HG02938 (cell line): Measurements from ENCODE around the gene SLC9A4.

ENCODE experiments used
- ATAC-seq: cut with Tn5 transposase; IDR thresholded peaks from one replicate; pipeline ENCODE4 v1.9.1; 2021; ENCODE audit warnings: mild to moderate bottlenecking, moderate library complexity; ENCODE audit not compliant: unreplicated experiment

SLC9A4 gene

GRCh38 chr2:102473020-102473419 is at the start of gene SLC9A4:
SLC9A4 (plus strand) TSS chr2:102473226; CDS start chr2:102473760, 534 bp downstream.
- ATAC-seq, result peak; percentile 62

- ATAC-seq, result no peak
Measured at GRCh38 chr2:102423368-102423767, 49.7 kb upstream of the SLC9A4 start.

DNA sequence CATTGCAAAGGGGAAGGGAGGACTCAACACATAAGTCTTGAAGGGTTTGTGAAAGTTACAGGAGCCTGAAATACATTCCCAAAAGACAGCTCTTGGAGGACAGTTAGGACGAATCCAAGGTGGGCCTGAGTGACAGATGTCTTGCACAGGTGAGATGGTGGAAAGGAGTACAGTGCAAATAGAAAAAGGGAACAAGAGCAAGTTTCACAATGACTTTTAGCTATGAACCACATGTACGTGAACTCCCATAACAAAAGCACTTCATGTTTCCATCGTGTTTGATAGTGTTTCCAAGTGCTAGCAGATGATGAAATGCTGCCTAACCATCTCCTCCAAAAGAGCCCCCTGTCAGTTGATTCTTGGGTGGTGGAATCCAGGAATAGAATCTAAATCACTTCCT is 48.3 kb upstream of the SLC9A4 start:
- peak; percentile 93 for ATAC-seq

GRCh38 chr2:102425441-102426132 is 47.4 kb upstream of the SLC9A4 start:
- ATAC-seq, result no peak

DNA sequence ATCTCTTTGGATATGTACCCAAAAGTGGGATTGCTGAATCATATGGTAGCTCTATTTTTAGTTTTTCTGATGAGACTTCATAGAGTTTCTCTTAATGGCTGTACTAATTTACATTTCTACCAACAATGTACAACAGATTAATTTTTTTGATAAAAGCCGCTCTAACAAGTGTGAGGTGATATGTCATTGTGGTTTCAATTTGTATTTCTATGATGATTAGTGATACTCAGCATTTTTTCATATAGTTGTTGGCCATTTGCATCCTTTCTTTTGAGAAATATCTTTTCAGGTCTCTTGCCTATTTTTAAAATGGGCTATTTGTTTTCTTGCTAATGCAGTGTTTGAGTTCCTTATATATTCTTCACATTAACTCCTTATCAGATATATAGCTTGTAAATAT is 45.8 kb upstream of the SLC9A4 start:
- no peak for ATAC-seq

DNA sequence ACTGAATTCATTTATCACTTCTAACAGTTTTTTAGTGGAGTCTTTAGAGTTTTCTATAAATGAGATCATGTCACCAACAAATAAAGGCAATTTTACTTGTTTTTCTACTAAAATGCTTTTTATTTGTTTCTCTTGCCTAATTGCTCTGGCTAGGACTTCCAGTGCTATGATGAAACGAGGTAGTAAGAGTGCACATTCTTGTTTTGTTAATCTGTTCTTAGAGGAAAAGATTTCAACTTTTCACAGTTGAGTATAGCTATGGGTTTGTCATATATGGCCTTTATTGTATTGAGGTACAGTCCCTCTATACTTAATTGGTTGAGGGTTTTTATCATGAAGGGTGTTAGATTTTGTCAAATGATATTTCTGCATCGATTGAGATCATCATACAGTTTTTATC is 44.5 kb upstream of the SLC9A4 start:
- ATAC-seq, result no peak

DNA sequence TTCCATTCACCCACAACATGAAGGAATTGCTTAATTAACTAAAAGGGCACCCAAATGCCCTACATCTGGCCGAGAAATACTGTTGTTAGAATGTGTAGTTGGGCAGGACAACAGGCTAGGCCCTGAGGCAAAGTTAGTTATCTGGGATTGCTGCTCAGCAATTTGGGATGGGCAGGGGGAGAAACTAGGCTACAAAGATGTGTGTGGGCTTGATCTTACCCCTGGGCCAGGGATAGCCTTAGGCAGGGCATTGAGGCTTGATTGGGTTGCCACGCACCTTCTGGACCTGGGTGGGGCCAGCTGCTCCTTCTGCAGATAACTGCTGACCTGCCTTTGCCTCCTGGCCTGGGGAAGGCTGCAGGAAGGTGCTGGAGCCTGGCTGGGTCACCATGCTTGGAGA is 40.6 kb upstream of the SLC9A4 start:
- no peak for ATAC-seq

DNA sequence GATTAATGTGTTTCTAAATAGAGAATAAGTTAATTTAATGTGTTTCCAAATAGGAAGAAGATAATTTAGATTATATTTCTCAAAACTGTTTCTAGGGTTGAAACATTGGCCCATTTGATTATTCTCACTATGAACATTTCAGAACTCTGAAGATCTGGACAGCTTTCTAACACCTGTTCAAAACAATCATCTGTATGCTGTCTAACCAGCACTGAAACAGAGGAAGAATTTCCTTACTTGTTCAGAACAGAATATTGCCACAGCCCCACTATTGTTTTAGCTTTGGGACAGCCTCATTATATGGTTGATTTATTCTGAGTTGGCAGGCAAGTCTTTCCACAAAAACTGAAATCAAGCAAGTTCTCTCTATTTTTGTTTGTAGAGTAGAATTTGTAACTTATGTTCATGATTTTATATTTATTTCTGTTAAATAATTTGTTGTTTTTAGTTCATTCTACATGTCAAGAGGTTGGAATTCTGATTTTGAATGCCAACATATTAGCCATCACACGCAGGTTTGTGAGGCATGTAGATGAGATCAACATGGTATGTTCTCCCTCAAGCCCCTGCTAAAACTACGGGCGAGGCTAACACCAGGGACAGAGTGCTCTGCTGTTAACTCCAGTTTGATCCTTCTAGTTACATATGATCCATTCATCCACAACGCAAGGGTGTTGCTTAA is 38.9 kb upstream of the SLC9A4 start:
- no peak for ATAC-seq

- peak; percentile 82 for ATAC-seq
Measured at GRCh38 chr2:102434655-102435381, 38.2 kb upstream of the SLC9A4 start.

DNA sequence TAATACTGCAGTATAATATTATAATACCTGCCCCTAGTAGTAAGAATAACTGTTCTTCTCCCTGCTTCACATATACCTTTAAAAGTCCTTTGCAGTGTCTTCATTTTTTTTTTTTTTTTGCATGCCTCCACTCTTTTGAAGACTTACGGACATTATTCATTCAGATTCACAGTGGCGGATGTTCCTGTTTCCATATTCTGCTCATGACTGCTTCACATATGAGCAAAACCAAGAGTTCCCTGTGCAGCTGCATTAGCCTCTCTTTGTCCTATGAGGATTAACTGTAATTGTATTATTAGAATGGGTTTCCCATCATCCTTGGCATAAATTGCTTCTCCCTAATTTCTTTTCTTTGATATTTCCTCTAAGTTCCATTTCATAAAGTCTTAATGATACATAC is 37.3 kb upstream of the SLC9A4 start:
- ATAC-seq, result no peak

- no peak for ATAC-seq
Measured at GRCh38 chr2:102436323-102436722, 36.7 kb upstream of the SLC9A4 start.

GRCh38 chr2:102437122-102437521 is 35.9 kb upstream of the SLC9A4 start:
- ATAC-seq, result no peak

GRCh38 chr2:102438111-102438510 is 34.9 kb upstream of the SLC9A4 start:
- ATAC-seq, result no peak

GRCh38 chr2:102438578-102438977 is 34.4 kb upstream of the SLC9A4 start:
- ATAC-seq, result no peak

GRCh38 chr2:102439065-102439695 is 33.8 kb upstream of the SLC9A4 start:
- no peak for ATAC-seq

DNA sequence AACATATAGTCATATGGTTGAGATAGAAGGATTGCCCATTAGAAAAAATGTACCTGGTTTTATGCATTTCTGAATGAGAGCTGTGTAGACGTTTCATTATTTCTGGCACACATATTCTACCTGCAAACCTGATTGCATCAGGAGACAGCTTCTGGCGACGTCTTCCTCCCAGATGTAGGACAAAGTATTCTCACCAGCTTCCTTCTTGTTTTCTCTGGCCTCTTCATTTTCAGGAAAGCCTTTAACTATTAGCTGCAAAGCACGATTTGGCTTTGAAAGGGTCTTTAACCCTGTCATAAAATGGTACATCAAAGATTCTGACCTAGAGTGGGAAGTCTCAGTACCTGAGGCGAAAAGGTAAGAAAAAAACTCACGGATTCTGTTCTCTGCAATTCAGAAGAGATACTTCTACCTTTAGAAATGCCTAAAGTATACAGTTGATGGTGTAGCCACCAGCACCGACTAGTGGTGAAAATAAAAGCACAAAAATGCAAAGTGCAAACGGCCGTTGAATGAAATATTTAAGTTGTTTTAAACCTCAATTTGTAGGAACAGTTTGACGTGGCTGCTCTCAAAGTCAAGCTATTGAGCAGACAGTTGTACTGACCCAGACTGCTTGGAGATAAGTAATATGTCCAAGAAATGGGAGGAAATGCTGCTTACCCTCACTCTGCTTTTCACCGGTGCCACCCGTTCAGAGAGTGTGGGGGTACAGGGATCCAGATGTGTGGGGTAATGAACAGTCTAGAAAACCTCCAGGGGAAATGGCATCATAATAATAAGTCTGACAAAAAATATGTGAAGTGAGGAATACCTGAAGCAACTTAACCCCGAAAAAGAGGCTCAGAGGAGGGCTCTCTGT is 29.8 kb upstream of the SLC9A4 start:
- ATAC-seq, result peak; percentile 59

DNA sequence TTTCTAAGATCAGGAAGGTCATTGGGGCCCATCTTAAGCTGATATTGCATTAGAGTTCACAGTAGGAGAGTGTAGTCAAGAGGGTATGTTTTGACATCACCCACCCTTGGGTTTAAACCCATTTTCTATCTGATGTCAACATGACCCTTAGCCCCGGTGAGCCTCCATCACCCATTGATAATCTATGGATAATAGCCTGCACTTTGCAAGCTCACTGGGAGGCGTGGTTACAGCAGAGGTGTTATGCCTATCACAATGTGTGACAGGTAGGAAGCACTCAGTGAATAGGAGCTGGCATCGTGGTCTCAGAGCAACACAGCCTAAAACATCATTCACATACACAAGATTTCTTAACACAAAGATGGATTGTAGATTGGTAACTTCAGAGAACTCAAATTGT is 28.8 kb upstream of the SLC9A4 start:
- no peak for ATAC-seq

DNA sequence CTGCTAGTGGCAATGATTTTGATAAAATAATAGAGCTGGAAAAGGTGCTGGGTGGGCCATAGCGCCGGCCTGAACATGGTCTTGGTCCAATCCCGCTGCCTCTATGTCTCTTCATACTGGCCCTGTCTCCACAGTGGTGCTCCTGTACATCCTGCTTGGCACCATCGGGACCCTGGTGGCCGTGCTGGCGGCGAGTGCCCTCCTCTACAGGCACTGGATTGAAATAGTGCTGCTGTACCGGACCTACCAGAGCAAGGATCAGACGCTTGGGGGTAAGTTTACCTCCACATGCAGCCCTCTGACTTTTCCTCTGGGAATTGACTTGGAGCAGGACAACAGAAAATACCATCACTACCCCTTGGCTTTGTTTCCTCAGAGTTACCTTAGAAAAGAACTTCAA is 26.1 kb upstream of the SLC9A4 start:
- no peak for ATAC-seq

GRCh38 chr2:102449370-102449974 is 23.6 kb upstream of the SLC9A4 start:
- ATAC-seq, result no peak

DNA sequence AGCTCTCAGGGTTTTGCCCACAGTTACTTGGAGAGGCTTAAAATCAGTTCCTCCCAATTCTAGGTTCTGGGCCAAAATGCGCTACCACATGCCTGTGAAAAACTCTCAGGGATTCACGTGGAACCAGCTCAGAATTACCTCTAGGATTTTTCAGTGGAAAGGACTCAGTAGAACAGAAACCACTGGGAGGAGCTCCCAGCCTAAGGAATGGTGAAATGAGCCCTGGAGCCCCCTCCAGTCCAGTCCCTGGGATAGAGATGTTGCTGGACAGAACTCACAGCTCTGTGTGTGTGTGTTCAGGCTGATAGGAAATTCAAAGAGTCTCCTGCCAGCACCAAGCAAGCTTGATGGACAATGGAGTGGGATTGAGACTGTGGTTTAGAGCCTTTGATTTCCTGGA is 21.1 kb upstream of the SLC9A4 start:
- no peak for ATAC-seq
